ENCODE data around the gene ZSCAN10. TPM values are rescaled to one million over a fixed set of nuclear protein-coding genes. Genes with fewer than 3 reads are reported as not detected.
"Not testable (repeated sequence)": the region's sequence is repeated elsewhere in the genome, so short reads cannot be mapped to it uniquely, and the experiment has no call there.

Gene ZSCAN10
- total RNA-seq, 4 donors from 2014 or later = not detected

GRCh38 chr16:3085868-3086595 lies 13.1 kb downstream of the ZSCAN10 start:
- intact Hi-C loops (cut with DNase I) = no loop called here
- Histone ChIP-seq H3K4me3 (replicated peaks in 1 of 3) (no peak overlapping the region), H3K36me3 (no peaks in the 10 kb centered on the region), H3K27ac (peak overlapping the region in 1 of 3 donors; percentile 44), H3K4me1 (peaks cover 7 to 17% of the 10 kb centered on the region in 2 donors), H3K9me3 (no peaks in the 10 kb centered on the region), H3K27me3 (no peaks in the 10 kb centered on the region)
- no peak for TF ChIP-seq POLR2A (IDR thresholded peaks at IDR 0.05)
- TF ChIP-seq CTCF (IDR thresholded peaks at IDR 0.05) = no peak
- DNase-seq = no peak
- WGBS, 2 donors = 80 to 82% methylated on average over 17 of the region's 17 CpGs

DNA sequence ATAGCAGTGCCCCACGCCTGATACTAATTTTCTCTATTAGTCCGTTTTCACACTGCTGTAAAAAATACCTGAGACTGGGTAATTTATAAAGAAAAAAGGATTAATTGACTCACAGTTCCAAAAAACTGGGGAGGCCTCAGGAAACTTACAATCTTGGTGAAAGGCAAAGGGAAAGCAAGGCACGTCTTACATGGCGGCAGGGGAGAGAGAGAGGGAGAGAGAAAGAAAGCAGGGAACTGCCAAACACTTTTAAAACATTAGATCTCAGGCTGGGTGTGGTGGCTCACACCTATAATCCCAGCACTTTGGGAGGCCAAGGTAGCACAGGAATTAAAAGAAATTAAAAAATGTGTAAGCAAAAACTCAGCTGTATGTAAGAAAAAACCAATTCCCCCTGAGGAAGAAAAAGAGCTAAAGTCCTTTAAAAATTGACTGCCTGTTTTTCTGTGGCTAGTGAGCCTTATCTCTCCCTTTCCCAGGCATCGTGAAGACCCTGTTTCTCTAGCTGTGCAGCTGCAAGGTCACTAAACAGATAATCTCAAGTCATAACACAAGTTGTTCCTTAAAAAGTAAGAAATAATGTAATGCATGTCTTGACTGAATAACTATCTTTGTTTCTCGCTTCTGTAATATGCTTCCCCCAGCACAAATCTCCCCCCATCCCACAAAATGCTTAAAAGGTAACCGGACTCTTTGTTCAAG lies 14.0 kb downstream of the ZSCAN10 start:
- Histone ChIP-seq H3K27me3 (no peaks in the 10 kb centered on the region), H3K27ac (no peak overlapping the region), H3K4me3 (replicated peaks in 1 of 3) (no peak overlapping the region), H3K9me3 (no peaks in the 10 kb centered on the region), H3K4me1 (peaks cover 7 to 17% of the 10 kb centered on the region in 2 donors), H3K36me3 (no peaks in the 10 kb centered on the region)
- intact Hi-C loops (cut with DNase I) = no loop called here
- TF ChIP-seq POLR2A (IDR thresholded peaks at IDR 0.05) (no peak), CTCF (IDR thresholded peaks at IDR 0.05) (no peak)
- WGBS, 2 donors = 88 to 92% methylated on average over 7 of the region's 7 CpGs
- DNase-seq = no peak

- H3K4me1 ChIP-seq = peaks cover 7 to 17% of the 10 kb centered on the region in 2 donors
- TF ChIP-seq CTCF (IDR thresholded peaks at IDR 0.05) = no peak
- TF ChIP-seq POLR2A (IDR thresholded peaks at IDR 0.05) = no peak
- intact Hi-C loops (cut with DNase I) = no loop called here
- H3K9me3 ChIP-seq = no peaks in the 10 kb centered on the region
- no peak for DNase-seq
- H3K27ac ChIP-seq = no peak overlapping the region
- no peaks in the 10 kb centered on the region for H3K27me3 ChIP-seq
- 84 to 89% methylated on average over 1 of the region's 1 CpG for WGBS, 2 donors
- H3K36me3 ChIP-seq = no peaks in the 10 kb centered on the region
- H3K4me3 ChIP-seq (replicated peaks in 1 of 3) = no peak overlapping the region
Observed at GRCh38 chr16:3084491-3084890, 14.6 kb downstream of the ZSCAN10 start.

- H3K27ac ChIP-seq; H3K36me3 ChIP-seq; H3K27me3 ChIP-seq; intact Hi-C loops (cut with DNase I); DNase-seq; H3K4me3 ChIP-seq (replicated peaks in 1 of 3); H3K9me3 ChIP-seq: not testable (repeated sequence)
- WGBS, 2 donors = 92 to 97% methylated on average over 3 to 8 of the region's 8 CpGs
- peaks cover 5 to 10% of the 10 kb centered on the region in 2 donors for H3K4me1 ChIP-seq
Observed at GRCh38 chr16:3083408-3083807, 15.7 kb downstream of the ZSCAN10 start.

GRCh38 chr16:3081957-3082356 lies 17.1 kb downstream of the ZSCAN10 start:
- H3K4me3 ChIP-seq (replicated peaks in 1 of 3); H3K27me3 ChIP-seq; H3K36me3 ChIP-seq; intact Hi-C loops (cut with DNase I); H3K4me1 ChIP-seq; H3K27ac ChIP-seq; H3K9me3 ChIP-seq; DNase-seq: not testable (repeated sequence)
- WGBS, 2 donors = 94 to 96% methylated on average over 11 to 13 of the region's 13 CpGs

- Histone ChIP-seq H3K9me3 (no peaks in the 10 kb centered on the region), H3K27ac (no peak overlapping the region), H3K4me3 (replicated peaks in 1 of 3) (no peak overlapping the region), H3K4me1 (no peaks in the 10 kb centered on the region), H3K27me3 (no peaks in the 10 kb centered on the region), H3K36me3 (no peaks in the 10 kb centered on the region)
- WGBS, 2 donors = 91 to 93% methylated on average over 17 of the region's 17 CpGs
- no peak for TF ChIP-seq CTCF (IDR thresholded peaks at IDR 0.05)
- TF ChIP-seq POLR2A (IDR thresholded peaks at IDR 0.05) = no peak
- no peak for DNase-seq
- intact Hi-C loops (cut with DNase I) = no loop called here
Observed at GRCh38 chr16:3080024-3080423, 19.1 kb downstream of the ZSCAN10 start.

All from thyroid gland (tissue), 4 donors.